Measurements from ENCODE around the gene OBSL1.

- TF ChIP-seq CTCF (conservative IDR thresholded peaks at IDR 0.05; ENCODE audit: low read depth, low read length) (no peak), POLR2A (IDR thresholded peaks at IDR 0.05; ENCODE audit: low read depth, low read length) (no peak), MXI1 (IDR thresholded peaks at IDR 0.05; ENCODE audit: borderline replicate concordance, low read depth, low read length) (no peak), SMC3 (IDR thresholded peaks at IDR 0.05; ENCODE audit: low read depth, low read length) (no peak), RCOR1 (IDR thresholded peaks at IDR 0.05; ENCODE audit: insufficient replicate concordance, low read length) (no peak)
Measured at GRCh38 chr2:219527472-219527871, 43.9 kb downstream of the OBSL1 start.
